HG03097 (cell line): Measurements from ENCODE around the gene ANXA8.
"Not testable (repeated sequence)": the region's sequence is repeated elsewhere in the genome, so short reads cannot be mapped to it uniquely, and the experiment has no call there.

Source experiments
- ATAC-seq: cut with Tn5 transposase; IDR thresholded peaks from one replicate; pipeline ENCODE4 v1.9.1; 2021; ENCODE audit not compliant: unreplicated experiment, low FRiP score

Gene ANXA8

DNA sequence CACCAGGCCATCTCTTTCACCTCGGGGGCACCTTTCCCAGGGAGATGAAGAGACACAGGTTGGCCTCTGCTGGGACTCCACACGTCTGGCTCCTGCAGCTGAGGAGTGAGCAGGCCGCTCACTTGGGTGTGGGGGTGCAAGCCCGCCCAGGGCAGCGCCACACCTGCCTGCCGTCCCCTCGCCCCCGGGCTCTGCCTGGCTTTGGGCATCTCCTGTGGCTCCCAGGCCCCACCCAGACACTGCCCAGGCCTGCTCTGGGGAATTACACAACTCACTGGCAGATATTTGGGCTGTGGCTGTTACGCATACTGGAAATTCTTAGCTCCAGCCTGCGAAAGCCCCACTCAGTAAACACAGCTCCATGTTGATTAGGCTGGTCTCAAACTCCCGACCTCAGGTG, at the start of gene ANXA8:
TSS of gene ANXA8 (minus strand) at position 193 of the 400 bp plus-strand sequence. CDS start at position 11, 182 bp downstream.
- not testable (repeated sequence) for ATAC-seq

- ATAC-seq: not testable (repeated sequence)
Observed at GRCh38 chr10:47523475-47523874, 39.6 kb upstream of the ANXA8 start, which contains the start of gene AGAP9. Gene AGAP9 (minus strand): TSS chr10:47523638. CDS start chr10:47523526, 112 bp downstream.

GRCh38 chr10:47502313-47502712, 18.4 kb upstream of the ANXA8 start:
- ATAC-seq: not testable (repeated sequence)

GRCh38 chr10:47494226-47494625, 10.3 kb upstream of the ANXA8 start:
- ATAC-seq: not testable (repeated sequence)

- ATAC-seq: not testable (repeated sequence)
Observed at GRCh38 chr10:47491600-47491999, 7.7 kb upstream of the ANXA8 start, which contains the start of gene FAM25G. Gene FAM25G (minus strand): TSS chr10:47491700. CDS start chr10:47491674, 26 bp downstream.

DNA sequence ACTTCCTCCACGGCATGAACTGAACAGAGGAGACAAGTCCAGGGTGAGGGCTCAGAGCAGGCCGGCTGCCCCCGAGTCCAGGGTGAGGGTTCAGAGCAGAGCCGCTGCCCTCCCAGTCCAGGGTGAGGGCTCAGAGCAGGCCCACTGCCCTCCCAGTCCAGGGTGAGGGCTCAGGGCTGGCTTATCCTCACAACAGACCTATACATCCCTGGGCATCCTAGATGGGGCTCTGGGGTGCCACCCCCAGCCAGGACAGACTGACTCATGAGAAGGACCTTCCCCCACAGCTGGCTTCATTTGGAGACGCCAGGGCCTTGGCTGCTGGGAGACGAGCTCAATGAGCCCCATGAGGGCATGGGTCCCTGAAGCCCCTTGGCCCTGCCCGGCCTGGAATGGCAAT, 5.7 kb upstream of the ANXA8 start:
- not testable (repeated sequence) for ATAC-seq

GRCh38 chr10:47485943-47486342, 2.0 kb upstream of the ANXA8 start:
- ATAC-seq: not testable (repeated sequence)

- not testable (repeated sequence) for ATAC-seq
Observed at GRCh38 chr10:47484786-47485185, 871 bp upstream of the ANXA8 start.

DNA sequence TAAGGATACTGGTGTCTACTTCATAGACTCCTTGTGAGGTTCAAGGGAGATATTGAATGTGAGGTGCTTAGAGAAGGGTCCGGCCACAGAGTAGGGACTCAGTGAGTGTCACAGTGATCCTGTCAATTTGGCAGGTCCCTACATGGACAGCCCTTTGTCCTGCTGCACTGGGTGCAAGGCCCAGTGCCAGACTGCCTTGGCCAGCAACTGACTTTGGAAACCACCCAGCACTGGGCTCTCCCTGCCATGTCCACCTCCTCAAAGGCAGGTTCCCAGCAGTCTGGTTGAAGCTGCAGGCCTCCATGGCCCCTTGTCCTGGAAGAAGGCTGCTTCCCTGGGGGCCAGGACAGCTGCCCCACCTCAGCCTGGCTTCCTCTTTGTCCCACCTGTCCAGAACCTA, 1.5 kb downstream of the ANXA8 start:
- not testable (repeated sequence) for ATAC-seq

- not testable (repeated sequence) for ATAC-seq
Observed at GRCh38 chr10:47481768-47482181, 2.1 kb downstream of the ANXA8 start.

- not testable (repeated sequence) for ATAC-seq
Observed at GRCh38 chr10:47481182-47481766, 2.6 kb downstream of the ANXA8 start.

DNA sequence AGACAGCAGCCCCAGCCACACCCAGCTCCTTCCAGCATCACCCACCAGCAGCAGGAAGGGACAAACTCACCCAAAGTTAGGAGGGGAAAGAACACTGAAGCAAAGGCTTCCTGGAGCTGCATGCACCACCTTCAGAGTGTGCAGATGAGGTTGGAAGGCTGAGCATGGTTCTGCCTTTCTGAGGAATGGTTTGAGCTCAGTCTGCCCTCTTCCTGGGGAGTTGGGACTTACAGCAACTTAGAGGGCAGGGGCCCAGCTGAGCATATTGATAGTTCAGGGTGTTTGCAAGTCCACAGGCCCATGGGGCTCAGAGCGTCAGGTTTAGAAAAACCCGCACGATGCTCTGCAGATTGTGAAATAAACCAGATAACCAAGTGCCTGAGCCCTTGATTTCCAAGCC, 3.8 kb downstream of the ANXA8 start:
- ATAC-seq: not testable (repeated sequence)

DNA sequence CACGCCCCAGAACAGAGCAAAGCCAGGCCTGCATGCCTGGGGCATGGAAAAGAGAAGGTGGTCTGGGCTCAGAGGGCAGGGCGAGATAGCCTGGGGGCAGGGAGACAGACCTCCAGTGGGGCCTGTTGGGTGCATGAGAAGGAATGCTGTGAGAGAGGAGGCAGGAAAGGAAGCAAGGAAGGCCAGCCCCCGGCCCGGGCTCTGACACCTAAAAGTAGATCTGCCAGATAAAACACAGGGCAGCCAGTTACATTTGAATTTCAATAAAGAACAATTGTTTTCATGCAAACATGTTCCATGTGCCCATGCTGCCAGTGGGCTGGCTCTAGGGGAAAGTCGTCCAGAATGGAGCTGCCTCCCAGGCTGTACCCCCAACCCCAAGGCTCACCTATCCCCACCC, 5.8 kb downstream of the ANXA8 start:
- not testable (repeated sequence) for ATAC-seq

DNA sequence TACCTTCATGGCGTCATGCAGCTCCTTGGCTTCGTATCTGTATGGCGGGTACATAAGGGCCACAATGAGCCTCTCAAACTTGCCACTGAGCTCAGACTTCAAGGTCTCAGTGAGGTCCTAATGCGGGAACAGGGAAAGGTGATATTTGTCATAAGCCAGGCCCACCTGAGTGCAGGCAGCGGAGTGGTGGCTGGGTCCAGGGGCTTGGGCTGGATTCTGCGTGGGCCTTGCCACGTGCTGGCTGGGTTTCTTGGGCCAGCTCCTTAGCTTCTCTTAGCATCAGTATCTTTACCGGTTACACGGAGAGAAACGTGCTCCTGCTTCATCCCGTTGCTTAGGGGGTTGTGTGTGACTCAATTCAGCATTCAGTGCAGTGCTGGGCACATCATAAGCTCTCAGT, 6.8 kb downstream of the ANXA8 start:
- not testable (repeated sequence) for ATAC-seq

GRCh38 chr10:47475101-47475500, 8.8 kb downstream of the ANXA8 start:
- ATAC-seq: not testable (repeated sequence)

DNA sequence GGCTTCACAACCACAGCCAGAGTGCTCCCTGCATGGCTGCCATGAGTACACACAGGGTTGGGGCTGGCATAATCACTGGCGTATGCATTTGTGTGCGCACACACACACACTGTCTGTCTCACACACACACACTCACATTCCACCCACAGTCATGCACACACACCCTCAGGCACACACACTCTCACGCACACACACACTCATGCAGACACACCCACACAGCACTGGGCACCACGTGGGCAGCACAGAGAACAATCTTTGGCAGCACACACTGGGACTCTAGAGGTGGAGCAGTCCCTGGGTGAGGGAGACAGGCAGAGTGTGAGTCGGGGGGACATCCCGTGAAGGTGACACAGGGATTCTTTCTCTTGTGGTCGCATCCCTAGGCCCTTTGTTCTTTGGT, 10.4 kb downstream of the ANXA8 start:
- not testable (repeated sequence) for ATAC-seq

DNA sequence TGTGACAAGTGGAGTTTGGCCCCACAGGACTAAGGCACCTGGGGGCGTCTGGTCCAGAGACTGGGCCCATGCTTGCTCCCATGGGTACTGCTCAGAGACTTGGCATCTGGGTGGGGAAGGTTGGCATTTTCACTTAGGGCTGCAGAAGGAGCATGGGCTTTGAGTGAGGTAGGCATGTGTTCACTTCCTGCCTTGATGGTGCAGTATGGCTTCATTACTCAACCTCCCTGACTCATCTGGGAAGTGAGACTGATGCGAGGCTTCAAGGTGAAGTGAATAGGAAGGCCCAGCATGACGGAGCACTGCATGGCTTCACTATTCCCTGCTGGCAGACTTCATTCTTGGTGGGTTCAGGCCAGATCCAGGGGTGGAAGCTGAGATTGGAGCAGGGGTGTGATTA, 11.3 kb downstream of the ANXA8 start:
- ATAC-seq: not testable (repeated sequence)

GRCh38 chr10:47472072-47472471, 11.8 kb downstream of the ANXA8 start:
- not testable (repeated sequence) for ATAC-seq

- ATAC-seq: not testable (repeated sequence)
Observed at GRCh38 chr10:47468731-47469528, 15.0 kb downstream of the ANXA8 start.

GRCh38 chr10:47467957-47468356, 16.0 kb downstream of the ANXA8 start:
- ATAC-seq: not testable (repeated sequence)

GRCh38 chr10:47467458-47467857, 16.5 kb downstream of the ANXA8 start:
- not testable (repeated sequence) for ATAC-seq
